GM18499 (cell line): ENCODE data around the gene ART4.

Source experiments
- ATAC-seq: cut with Tn5 transposase; IDR thresholded peaks from one replicate; pipeline ENCODE4 v1.9.1; 2021; ENCODE audit warnings: moderate number of reproducible peaks; ENCODE audit not compliant: insufficient read depth, unreplicated experiment

Gene ART4

DNA sequence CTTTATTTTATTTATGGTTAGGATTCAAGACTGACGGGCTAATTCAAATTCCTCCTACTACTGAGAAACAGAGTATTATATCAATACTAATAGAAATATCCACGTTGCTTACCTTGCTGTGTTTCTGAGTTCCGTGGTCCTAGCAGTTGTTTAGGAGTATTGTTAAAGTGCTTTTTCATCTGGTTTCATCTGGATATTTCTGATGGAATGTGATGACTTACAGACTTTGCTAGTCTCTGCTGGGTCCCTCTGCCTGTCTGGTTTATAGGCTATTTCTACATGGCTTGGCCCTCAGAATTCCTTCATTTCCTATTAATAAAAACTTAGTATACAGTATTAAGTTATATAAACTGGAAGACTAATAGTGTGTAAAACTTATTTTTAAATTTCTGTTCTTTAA lies 29.3 kb downstream of the ART4 start, which contains the start of gene SMCO3:
Gene SMCO3 (minus strand): TSS at position 169 of the 400 bp plus-strand sequence. CDS start 7,502 bp downstream, outside the sequence.
- no peak for ATAC-seq

DNA sequence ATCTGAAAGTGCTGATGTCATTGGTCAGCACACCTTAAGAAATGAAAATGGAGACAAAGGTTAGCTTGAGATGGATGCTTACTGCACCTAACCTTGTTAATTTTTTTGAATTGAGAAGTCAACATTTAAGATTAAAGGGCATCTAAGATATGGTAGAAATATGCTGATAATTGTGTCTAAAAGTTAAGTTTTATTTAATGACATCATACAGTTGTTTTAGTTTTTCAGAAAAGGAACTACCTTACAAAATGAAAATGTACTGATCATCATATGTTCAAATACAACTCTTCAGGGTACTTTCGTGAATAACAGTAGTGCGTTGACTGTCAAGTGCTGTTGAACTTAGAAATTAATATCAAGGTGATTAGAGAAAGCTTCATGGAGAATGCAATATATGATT lies 31.8 kb downstream of the ART4 start:
- ATAC-seq: no peak

DNA sequence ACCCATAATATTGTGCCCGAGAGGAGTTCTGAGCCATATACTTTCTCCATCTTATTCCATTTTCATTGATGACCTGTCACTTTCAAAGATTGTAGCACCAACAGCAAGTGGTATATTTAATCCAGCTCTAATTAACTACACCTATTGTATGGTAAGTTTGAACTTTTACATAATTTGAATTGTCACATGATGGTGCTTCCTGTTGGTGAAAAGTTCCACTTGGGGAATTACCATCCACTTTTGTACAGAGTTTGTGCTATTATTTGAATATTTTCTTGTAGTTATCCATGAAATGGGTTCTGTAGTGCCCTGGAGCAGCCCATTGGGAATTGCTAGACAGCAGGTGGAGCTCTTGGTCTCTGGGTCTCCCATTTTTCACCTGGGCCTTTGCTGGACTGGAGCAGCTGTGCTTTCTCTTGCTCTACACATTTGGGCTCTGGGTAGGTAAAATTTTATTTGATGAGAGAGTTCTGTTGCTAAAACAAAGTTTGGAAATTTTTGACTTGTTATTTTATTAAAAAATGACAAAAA lies 32.3 kb downstream of the ART4 start:
- ATAC-seq: no peak

DNA sequence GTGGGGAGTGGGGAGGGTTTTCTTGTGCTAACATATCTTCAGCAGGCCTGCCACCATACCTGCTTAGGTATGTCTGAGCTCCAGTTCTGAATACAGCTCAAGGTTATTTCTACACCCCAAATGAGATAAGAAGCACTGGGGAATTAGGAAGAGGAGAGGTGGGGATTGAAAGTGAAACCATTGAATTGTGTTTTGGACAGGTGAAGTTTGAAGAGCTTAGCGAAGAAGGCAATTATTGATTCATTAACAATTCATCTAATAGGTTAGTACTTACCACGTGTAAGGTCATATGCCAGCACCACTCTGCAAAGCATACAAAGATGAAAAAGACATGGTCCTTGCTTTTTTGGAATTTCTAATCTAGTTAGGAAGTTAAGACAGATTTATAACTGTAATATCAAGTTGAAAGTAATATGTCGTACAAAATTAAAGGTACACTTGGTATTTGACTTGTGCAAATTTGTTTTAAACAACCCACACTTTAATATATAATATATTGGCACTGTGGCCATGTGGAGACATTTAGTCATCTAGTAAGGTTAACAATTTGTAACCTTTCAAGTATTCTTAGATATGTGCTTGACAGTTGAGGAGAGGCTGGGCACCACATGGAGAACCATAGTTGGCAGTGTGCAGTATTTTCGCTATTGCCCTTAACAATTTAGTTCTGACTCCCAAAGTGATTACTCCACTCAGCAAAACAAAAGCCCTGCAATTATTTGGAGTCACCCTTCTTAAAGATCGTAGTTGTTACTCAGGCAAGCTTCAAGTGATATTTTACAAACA lies 33.0 kb downstream of the ART4 start:
- ATAC-seq: no peak

DNA sequence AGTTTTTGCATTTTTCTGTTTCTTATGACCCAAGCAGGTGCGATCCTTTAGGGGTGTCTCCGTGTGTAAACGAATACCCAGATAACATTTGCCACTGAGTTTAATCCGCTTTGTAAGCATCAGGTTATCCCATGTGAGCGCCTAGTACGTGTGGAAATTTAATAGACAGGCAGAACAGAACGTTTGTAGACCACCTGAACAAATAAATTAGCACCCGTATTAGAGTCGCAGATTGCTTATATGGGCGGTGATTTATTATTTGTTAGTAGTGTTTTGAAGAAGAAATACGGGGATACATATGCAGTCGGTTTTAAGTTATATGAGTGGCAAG lies 39.5 kb downstream of the ART4 start:
- peak; percentile 9 for ATAC-seq

DNA sequence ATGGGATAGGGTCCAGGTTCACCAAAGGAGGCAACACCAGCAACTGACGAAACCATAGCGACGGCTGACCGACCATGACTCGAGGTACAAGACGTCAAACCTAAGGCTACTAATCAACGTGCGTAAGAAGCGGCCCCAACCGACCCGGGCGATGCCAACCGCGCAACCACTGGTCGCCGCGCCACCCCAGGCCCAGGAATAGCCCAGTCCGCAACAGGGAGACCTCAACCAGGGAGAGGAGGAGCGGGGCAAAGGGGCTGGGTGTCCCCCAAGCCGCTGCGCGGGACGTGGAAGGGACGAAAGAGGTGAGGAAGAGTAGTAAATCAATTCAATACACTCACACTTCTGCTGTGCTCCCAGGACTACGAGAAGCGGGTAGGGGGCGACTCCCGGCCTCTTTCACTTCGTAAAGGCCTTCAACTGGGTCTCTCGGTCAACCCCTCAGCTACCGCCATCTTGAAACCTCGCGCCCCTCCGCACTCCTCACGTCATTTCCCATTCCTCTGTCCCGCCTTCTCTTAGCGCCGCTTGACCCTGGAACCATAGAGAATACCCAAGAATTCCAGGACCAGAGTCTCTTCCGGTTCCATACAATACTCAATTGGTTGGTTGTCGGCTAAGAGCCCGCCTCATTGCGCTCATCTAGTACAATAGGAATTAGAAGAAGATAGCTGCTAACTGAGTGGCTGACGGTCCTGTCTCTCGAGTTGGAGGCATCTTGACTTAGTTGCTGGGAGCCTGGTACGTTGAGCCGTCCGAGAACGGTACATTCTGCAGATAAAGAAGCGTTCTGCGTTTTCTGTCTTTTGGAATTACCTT lies 40.1 kb downstream of the ART4 start, which contains the start of the genes C12orf60 and WBP11:
Gene C12orf60 (plus strand): TSS at position 660 of the 819 bp plus-strand sequence. CDS start 19,266 bp downstream, outside the sequence.
Gene WBP11 (minus strand): TSS at position 468 of the 819 bp plus-strand sequence. CDS start 2,095 bp downstream, outside the sequence.
- peak; percentile 100 for ATAC-seq

DNA sequence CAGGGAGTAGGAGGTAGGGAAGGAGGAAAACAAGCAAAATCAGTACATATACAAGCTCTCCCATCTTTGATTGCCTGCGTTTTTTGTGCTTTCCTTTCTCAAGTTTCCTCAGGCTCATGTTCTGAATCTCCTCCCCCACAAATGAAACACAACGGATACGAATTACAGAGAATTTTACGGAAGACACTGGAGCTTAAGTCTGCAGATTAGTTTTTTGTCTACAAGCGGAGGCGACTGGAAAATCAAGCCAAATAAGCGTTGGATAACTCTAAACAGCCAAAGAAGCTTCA lies 40.7 kb downstream of the ART4 start:
- ATAC-seq: no peak

DNA sequence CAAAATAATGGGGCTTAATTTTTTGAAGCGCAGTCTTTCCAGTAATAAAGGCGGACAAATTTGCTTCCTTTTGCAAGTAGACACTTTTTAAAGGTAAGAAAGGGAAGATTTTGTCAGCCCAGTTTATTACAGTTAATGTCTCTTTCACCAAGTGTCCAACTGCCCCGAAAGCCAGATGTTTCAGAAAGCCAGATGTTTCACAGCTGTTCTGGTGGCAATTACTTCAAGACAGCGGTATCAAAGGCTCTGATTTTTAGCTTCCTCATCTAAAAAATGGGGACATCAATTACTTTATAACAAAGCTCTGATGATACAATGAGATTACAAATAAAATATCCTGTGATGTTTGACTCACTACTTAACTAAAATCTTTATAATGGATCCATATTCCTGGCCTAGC lies 41.1 kb downstream of the ART4 start:
- no peak for ATAC-seq

DNA sequence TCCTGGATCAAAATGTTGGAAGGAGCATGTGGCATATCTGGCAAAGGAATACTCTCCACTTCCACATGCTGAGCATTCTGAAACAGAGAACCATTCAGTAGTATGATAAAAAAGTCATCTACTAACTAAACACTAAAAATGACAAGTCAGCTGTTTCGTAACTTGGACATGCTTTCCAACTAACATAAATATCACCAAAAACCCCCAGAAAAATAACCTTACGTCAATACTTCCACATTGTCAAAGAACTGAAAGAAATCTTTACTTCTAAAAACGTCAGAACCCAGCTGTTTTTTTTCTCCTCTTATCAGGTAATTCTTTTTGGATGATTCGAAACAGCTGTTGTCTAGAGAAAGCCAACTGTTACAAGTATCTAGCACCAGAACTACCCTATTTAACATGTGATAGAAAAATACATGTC lies 48.3 kb downstream of the ART4 start:
- ATAC-seq: no peak

DNA sequence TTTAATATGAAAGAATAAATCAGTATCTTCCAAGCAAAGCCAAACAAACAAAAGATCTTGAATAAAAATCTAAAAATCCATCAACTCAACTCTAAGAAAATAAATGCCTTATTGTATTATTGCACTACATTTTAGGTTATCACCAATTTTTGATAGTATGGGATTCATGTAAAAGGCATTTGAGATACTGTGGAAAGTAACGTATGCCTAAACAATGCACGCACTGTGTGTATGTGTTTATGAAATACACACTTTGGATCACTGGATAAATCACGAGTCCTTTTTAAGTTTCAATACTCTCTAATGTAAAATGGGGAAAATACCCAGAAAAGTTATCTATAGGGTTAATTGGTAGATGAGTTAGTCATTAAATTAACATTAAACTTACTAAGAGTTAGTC lies 57.8 kb downstream of the ART4 start:
- no peak for ATAC-seq

DNA sequence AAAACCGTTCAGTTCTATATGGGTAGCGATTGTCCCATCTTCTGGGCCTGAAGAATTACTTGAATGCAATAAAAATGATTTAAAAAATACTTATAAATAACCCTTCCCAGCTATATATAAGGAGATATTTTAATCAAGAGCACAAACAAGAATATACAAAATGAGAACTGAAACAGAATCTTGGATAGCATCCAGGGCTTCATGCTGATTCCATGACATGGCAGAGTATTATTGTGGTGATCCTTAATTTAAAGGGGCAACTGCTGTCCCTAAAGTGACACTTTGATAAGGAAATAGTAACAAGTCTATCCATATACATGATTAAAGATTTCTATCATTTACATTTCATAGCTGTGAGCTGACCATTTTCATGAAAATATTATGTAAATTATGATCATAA lies 58.9 kb downstream of the ART4 start:
- no peak for ATAC-seq

DNA sequence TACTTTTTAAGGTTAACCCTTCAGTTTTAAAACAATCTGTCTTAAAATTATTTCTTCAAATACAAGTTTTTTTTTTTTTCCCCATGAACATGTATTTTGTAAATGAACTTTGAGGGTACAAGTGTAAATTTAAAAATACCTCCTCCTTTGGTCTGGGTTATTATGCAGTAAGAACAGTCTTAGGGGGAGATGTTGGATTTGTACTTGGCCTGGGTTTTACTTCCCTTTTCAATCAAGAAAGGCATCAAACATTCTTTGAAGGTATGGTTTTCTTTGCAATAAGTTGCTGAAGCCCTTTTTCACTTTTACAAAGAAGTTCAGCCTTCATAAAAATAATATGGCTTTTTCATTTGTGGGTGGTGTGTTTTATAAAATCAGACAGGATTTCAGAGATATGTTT lies 60.6 kb downstream of the ART4 start:
- ATAC-seq: no peak

DNA sequence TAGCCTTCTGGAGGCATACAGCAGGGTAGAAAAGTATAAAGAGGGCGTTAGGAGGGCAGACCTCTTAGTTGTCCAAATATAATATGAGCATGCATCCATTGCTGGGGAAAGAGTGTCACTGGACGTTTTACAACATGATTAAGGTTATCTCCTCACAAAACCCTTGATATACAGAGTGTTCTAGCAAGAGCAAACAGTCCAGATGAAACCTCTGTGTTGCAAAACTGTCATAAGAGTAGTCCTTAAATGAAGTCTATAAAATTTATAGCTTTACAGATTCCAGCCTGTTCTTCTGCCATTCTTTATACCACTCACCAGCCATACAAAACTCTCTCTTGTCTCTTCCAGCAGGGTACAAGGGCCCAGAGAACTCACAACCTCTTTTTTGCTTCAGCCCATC lies 61.8 kb downstream of the ART4 start:
- no peak for ATAC-seq

DNA sequence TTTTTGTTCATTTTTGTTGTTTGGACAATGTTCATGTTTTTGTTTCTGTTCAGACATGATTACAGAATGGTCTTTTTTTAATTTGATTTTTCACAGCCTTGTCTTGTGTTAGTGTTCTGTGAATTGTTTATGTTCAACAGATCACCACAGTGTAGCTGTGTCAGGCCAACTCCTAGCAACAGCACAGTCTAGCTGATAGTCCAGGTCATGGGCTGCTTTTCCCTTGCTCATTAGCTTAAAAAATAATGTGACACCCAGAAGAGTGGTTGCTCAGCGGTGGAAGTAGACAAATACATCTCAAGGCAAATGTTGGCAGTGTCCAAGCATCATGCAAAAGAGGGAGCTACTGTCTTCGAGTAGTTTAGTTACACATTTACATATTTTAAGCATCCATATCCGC lies 62.5 kb downstream of the ART4 start:
- ATAC-seq: no peak

DNA sequence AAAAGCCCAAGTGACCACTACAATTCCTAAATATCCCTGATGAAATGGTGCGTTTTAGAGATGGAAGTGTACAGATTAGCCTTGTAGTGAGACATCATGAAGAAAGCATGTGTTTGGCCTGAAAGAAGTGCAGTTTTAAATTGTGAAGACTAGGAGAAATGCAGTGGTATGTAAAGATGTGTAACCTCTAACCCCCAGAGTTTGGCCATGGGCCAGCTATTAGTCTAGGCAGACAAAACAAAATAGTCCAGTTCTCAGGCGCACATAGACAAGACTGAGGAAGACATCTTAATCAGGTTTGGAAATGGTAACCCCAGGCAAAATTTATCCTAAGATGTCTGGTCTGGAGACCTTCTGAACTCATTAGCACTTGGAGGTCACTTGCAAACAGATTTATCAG lies 63.5 kb downstream of the ART4 start:
- no peak for ATAC-seq

DNA sequence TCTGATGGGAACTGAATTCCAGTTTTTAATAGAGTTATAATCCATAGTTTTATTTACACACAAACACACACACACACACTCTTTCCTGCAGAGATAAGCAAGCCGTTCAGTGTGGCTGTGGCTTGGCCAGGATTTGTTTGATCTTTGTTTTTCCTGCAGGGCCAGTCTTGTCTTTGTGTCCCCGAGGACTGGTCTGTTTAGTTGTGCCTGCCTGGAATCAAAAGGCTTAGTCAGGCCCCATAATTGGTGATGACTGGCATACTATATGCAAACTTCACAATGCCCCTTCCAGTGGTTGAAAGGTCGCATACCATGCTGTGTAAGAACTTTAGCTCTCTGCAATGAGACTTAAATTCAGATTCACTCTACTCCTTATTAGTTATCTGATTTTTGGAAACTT lies 66.1 kb downstream of the ART4 start:
- ATAC-seq: no peak

DNA sequence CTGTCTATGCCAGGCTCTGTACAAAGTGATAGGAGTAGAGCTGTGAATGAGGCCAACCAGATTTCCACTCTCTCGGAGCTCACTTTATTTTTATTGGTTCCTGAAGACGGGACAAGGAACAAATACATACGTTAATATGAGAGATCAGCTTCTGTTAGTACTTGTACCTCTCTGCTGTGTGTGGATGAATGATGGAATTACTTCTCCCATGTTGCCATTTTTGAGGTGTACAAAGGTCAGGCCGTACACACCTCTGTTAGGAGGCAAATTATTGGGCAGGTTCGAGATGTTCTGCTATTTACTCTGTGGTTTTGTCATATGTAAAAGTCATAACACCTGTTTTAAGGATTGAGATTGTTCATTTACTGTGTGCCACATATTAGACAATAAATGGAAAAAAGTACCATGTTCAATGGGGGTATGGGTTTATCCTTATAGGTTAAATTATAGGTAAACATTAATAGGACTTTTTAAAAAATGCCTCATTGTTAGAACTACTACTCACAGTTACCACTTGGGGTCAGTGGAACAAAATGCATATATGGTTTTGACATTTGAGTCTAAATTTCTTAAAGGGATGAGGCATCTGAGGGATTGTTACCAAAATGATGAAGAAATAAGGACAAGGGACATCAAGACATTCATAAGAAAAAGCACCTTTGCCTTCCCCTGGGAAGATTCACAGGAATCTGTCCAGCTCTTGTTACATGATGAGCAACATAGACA lies 66.9 kb downstream of the ART4 start:
- ATAC-seq: no peak

DNA sequence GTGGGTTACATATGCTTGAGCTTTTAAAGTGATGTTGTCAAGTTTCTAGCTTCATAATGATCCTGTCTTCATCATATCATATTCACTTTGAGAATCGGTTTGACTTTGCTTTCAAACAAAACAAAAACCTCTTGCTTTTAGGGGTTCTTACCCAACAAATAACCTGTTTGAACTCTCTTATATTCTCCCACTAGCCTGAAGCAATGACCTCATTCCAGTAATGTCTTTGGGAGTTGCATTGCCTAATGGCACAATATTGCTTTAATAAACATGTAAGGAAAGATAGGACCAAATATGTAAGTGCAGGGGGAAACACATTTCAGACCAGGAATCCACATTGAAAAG lies 67.7 kb downstream of the ART4 start:
- no peak for ATAC-seq
